ENCODE results near the gene UGT1A8. TPM values are rescaled to one million over a fixed set of nuclear protein-coding genes. Genes with fewer than 3 reads are reported as not detected.

UGT1A8 gene
- polyA plus RNA-seq, 1 of the 3 experiments (the other 2 are of a cell fraction), result not detected

DNA sequence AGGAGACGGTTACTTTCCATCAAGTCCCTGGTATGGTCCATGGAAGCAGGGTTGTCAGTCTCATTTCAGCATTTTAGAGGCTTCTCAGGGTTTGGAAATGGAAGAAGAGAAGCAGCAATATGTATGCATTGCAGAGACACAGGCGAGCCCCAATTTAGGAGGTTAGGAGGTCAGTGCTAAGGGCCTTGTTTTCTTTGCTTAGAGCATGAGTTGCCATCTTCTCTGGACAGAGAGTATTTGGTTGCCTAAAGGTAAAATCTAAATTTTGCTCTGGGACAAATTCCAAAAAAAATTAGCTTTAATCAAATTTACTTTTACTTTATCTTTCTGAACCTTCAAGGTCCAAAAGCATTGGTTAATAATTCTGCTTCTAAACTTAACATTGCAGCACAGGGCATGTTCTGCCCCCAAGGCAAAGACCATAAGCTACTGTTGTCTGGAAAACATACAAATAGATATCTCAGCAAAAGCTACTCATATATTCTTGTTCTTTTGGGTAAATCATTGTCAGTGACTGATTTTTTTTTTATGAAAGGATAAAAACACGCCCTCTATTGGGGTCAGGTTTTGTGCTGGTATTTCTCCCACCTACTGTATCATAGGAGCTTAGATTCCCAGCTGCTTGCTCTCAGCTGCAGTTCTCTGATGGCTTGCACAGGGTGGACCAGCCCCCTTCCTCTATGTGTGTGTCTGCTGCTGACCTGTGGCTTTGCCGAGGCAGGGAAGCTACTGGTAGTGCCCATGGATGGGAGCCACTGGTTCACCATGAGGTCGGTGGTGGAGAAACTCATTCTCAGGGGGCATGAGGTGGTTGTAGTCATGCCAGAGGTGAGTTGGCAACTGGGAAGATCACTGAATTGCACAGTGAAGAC, 54.1 kb downstream of the UGT1A8 start, which contains the start of gene UGT1A9:
TSS of gene UGT1A9 (plus strand) at position 609 of the 872 bp plus-strand sequence. CDS start at position 646, 37 bp downstream.
- CTCF ChIA-PET, result no interaction called here
- no peaks in the 10 kb centered on the region for H3K36me3 ChIP-seq (replicated peaks in 1 of 2; ENCODE audit: control insufficient read depth in 1 of 2, insufficient read depth in 2 of 2, low read length in 1 of 2)
- DNase-seq, result no peak
- no peak within 1 kb of the TSS for H3K4me2 ChIP-seq
- H3K27me3 ChIP-seq (ENCODE audit: insufficient read depth), result no peaks in the 10 kb centered on the region
- H3F3A ChIP-seq (replicated peaks; ENCODE audit: insufficient read depth), result no peaks in the 10 kb centered on the region
- H3K79me2 ChIP-seq (ENCODE audit: insufficient read depth), result no peaks in the 10 kb centered on the region
- 36% methylated on average over 5 of the region's 5 CpGs for WGBS (ENCODE audit: low lambda C conversion rate)
- TF ChIP-seq, protein P1, sequence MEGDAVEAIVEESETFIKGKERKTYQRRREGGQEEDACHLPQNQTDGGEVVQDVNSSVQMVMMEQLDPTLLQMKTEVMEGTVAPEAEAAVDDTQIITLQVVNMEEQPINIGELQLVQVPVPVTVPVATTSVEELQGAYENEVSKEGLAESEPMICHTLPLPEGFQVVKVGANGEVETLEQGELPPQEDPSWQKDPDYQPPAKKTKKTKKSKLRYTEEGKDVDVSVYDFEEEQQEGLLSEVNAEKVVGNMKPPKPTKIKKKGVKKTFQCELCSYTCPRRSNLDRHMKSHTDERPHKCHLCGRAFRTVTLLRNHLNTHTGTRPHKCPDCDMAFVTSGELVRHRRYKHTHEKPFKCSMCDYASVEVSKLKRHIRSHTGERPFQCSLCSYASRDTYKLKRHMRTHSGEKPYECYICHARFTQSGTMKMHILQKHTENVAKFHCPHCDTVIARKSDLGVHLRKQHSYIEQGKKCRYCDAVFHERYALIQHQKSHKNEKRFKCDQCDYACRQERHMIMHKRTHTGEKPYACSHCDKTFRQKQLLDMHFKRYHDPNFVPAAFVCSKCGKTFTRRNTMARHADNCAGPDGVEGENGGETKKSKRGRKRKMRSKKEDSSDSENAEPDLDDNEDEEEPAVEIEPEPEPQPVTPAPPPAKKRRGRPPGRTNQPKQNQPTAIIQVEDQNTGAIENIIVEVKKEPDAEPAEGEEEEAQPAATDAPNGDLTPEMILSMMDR (IDR thresholded peaks at IDR 0.05), result no peak
- no peak for TF ChIP-seq JUND (IDR thresholded peaks at IDR 0.05)
- no peak for TF ChIP-seq MEF2A (IDR thresholded peaks at IDR 0.05; ENCODE audit: borderline replicate concordance, low read depth)
- no peak for TF ChIP-seq SIN3A (IDR thresholded peaks at IDR 0.05; ENCODE audit: borderline replicate concordance, low read depth, low read length)
- TF ChIP-seq, protein P2, sequence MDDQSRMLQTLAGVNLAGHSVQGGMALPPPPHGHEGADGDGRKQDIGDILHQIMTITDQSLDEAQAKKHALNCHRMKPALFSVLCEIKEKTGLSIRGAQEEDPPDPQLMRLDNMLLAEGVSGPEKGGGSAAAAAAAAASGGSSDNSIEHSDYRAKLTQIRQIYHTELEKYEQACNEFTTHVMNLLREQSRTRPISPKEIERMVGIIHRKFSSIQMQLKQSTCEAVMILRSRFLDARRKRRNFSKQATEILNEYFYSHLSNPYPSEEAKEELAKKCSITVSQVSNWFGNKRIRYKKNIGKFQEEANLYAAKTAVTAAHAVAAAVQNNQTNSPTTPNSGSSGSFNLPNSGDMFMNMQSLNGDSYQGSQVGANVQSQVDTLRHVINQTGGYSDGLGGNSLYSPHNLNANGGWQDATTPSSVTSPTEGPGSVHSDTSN (IDR thresholded peaks at IDR 0.05), result no peak
- no peak for TF ChIP-seq FOXJ3 (CRISPR knock-in tag; IDR thresholded peaks at IDR 0.05)
- TF ChIP-seq FOXM1 (IDR thresholded peaks at IDR 0.05; ENCODE audit: low read depth), result no peak
- TF ChIP-seq TAF1 (IDR thresholded peaks at IDR 0.05; ENCODE audit: borderline replicate concordance, low read depth, low read length), result no peak
- TF ChIP-seq, protein P3, sequence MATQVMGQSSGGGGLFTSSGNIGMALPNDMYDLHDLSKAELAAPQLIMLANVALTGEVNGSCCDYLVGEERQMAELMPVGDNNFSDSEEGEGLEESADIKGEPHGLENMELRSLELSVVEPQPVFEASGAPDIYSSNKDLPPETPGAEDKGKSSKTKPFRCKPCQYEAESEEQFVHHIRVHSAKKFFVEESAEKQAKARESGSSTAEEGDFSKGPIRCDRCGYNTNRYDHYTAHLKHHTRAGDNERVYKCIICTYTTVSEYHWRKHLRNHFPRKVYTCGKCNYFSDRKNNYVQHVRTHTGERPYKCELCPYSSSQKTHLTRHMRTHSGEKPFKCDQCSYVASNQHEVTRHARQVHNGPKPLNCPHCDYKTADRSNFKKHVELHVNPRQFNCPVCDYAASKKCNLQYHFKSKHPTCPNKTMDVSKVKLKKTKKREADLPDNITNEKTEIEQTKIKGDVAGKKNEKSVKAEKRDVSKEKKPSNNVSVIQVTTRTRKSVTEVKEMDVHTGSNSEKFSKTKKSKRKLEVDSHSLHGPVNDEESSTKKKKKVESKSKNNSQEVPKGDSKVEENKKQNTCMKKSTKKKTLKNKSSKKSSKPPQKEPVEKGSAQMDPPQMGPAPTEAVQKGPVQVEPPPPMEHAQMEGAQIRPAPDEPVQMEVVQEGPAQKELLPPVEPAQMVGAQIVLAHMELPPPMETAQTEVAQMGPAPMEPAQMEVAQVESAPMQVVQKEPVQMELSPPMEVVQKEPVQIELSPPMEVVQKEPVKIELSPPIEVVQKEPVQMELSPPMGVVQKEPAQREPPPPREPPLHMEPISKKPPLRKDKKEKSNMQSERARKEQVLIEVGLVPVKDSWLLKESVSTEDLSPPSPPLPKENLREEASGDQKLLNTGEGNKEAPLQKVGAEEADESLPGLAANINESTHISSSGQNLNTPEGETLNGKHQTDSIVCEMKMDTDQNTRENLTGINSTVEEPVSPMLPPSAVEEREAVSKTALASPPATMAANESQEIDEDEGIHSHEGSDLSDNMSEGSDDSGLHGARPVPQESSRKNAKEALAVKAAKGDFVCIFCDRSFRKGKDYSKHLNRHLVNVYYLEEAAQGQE (IDR thresholded peaks at IDR 0.05; ENCODE audit: low read depth, low read length), result no peak
- TF ChIP-seq, protein P4, sequence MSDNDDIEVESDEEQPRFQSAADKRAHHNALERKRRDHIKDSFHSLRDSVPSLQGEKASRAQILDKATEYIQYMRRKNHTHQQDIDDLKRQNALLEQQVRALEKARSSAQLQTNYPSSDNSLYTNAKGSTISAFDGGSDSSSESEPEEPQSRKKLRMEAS (IDR thresholded peaks at IDR 0.05; ENCODE audit: low read depth), result no peak
- TF ChIP-seq NRF1 (IDR thresholded peaks at IDR 0.05; ENCODE audit: low read depth, low read length), result no peak
- no peaks in the 10 kb centered on the region for H4K20me1 ChIP-seq (ENCODE audit: insufficient read depth)
- no peaks in the 10 kb centered on the region for H3K9me2 ChIP-seq
- no peaks in the 10 kb centered on the region for H3K9me3 ChIP-seq
- H3K4me3 ChIP-seq (ENCODE audit: low read depth in 2 of 2, low read length in 1 of 2), result no peak within 1 kb of the TSS
- no peaks in the 10 kb centered on the region for H3K4me1 ChIP-seq (ENCODE audit: control insufficient read depth in 1 of 2, insufficient read depth in 2 of 2, low read depth in 1 of 2, low read length in 1 of 2)
- POLR2A ChIA-PET, result no interaction called here
- no peak within 1 kb of the TSS for H3K9ac ChIP-seq
- no peak within 1 kb of the TSS for H3K27ac ChIP-seq (ENCODE audit: low read depth in 2 of 2, low read length in 1 of 2)
- H2AFZ ChIP-seq (ENCODE audit: low read depth), result no peak within 1 kb of the TSS

Data from SK-N-SH (cell line).